ENCODE data around the gene MRI1. TPM values are rescaled to one million over a fixed set of nuclear protein-coding genes. Genes with fewer than 3 reads are reported as not detected.

The MRI1 gene
- total RNA-seq, 1 experiment from 2014 or later, result 33.8 TPM

GRCh38 chr19:13741893-13742292 is 22.4 kb upstream of the MRI1 start:
- no peak overlapping the region for H2AFZ ChIP-seq
- ChIA-PET POLR2A (ENCODE audit: unreplicated experiment) (interaction anchor here (0.6 kb wide), 1 partner anchor 222 kb away, joined by 4 read pairs; no protein-coding TSS in a partner anchor), CTCF (no interaction called here)
- no TSS peak for BruUV-seq (replicated peaks)
- H3K4me2 ChIP-seq, result no peak overlapping the region
- no peak for DNase-seq
- no peaks in the 10 kb centered on the region for H3K27me3 ChIP-seq (ENCODE audit: insufficient read depth, low read depth)
- peaks cover 34% of the 10 kb centered on the region; the same call in 1 of the 2 replicates for H3F3A ChIP-seq (ENCODE audit: insufficient read depth, low read depth)
- intact Hi-C loops (cut with micrococcal nuclease; ENCODE audit: unreplicated experiment), result no loop called here
- H3K79me2 ChIP-seq (ENCODE audit: low read depth), result no peaks in the 10 kb centered on the region
- H3K9me3 ChIP-seq (ENCODE audit: insufficient read depth, low read depth), result no peaks in the 10 kb centered on the region
- no peaks in the 10 kb centered on the region for H4K20me1 ChIP-seq (ENCODE audit: insufficient read depth)
- no peak overlapping the region for H3K4me3 ChIP-seq
- peak overlapping the region; percentile 83 for H3K27ac ChIP-seq
- no peaks in the 10 kb centered on the region for H3K9me2 ChIP-seq (ENCODE audit: insufficient read depth)
- peaks cover 19% of the 10 kb centered on the region for H3K4me1 ChIP-seq (replicated peaks; ENCODE audit: insufficient read depth)
- TF ChIP-seq, protein P1, sequence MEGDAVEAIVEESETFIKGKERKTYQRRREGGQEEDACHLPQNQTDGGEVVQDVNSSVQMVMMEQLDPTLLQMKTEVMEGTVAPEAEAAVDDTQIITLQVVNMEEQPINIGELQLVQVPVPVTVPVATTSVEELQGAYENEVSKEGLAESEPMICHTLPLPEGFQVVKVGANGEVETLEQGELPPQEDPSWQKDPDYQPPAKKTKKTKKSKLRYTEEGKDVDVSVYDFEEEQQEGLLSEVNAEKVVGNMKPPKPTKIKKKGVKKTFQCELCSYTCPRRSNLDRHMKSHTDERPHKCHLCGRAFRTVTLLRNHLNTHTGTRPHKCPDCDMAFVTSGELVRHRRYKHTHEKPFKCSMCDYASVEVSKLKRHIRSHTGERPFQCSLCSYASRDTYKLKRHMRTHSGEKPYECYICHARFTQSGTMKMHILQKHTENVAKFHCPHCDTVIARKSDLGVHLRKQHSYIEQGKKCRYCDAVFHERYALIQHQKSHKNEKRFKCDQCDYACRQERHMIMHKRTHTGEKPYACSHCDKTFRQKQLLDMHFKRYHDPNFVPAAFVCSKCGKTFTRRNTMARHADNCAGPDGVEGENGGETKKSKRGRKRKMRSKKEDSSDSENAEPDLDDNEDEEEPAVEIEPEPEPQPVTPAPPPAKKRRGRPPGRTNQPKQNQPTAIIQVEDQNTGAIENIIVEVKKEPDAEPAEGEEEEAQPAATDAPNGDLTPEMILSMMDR (conservative IDR thresholded peaks at IDR 0.05), result no peak
- no peak for TF ChIP-seq EZH2 (IDR thresholded peaks at IDR 0.05; ENCODE audit: low read depth)
- H3K36me3 ChIP-seq (ENCODE audit: low read depth), result no peaks in the 10 kb centered on the region

DNA sequence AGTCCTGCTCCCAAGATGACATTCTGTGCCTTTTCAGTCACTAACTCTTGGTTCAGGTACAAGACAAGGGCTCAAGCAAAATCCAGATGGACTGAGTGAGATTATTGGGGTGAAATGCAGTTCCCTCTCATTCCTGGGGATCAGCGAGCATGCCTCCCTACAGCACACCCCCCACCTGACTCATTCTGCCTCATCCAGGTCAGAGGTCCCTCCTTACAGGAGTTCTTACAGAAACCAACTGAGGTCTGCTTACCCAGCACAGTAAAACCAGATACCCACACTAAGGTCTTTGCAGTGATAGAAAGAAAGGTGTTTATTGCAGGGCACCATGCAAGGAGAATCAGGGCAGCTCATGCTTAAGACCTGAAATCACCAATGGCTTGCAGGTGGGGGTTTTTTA is 21.6 kb upstream of the MRI1 start:
- H3F3A ChIP-seq (ENCODE audit: insufficient read depth, low read depth), result peaks cover 38% of the 10 kb centered on the region; the same call in 1 of the 2 replicates
- ChIA-PET CTCF (no interaction called here), POLR2A (ENCODE audit: unreplicated experiment) (interaction anchor here (0.5 kb wide), 1 partner anchor 45 kb away, joined by 18 read pairs; no protein-coding TSS in a partner anchor)
- intact Hi-C loops (cut with micrococcal nuclease; ENCODE audit: unreplicated experiment), result no loop called here
- peak; percentile 24 to 80 for DNase-seq
- H3K9me3 ChIP-seq (ENCODE audit: insufficient read depth, low read depth), result no peaks in the 10 kb centered on the region
- no peaks in the 10 kb centered on the region for H3K9me2 ChIP-seq (ENCODE audit: insufficient read depth)
- peak overlapping the region; percentile 83 for H3K27ac ChIP-seq
- TF ChIP-seq, protein P1 (conservative IDR thresholded peaks at IDR 0.05), result no peak
- no peak for TF ChIP-seq EZH2 (IDR thresholded peaks at IDR 0.05; ENCODE audit: low read depth)
- BruUV-seq (replicated peaks), result no TSS peak
- H3K79me2 ChIP-seq (ENCODE audit: low read depth), result no peaks in the 10 kb centered on the region
- H3K4me2 ChIP-seq, result peak overlapping the region; percentile 64
- H4K20me1 ChIP-seq (ENCODE audit: insufficient read depth), result no peaks in the 10 kb centered on the region
- H3K4me3 ChIP-seq, result peak overlapping the region; percentile 7; the same call in 1 of the 2 replicates
- no peak overlapping the region for H2AFZ ChIP-seq
- no peaks in the 10 kb centered on the region for H3K36me3 ChIP-seq (ENCODE audit: low read depth)
- no peaks in the 10 kb centered on the region for H3K27me3 ChIP-seq (ENCODE audit: insufficient read depth, low read depth)
- peaks cover 19% of the 10 kb centered on the region for H3K4me1 ChIP-seq (replicated peaks; ENCODE audit: insufficient read depth)

DNA sequence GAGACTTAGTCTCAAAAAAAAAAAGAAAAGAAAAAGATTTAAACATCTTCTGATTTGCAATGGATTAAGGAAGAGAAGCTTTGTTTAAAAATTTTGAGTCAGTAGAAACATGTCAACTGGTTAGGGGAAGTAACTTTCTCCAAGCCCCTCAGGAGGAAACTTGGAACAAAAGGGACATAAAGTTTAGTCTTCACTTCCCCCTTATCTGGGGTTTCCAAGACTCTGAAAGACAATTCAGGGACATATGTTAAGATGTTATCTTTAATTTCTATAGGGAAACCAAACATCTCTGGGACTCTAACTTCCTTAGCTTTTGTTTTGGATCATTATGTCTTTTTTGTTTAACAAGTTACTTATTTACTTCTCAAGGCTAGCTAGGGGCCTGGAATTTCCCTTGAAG is 20.1 kb upstream of the MRI1 start:
- peaks cover 12% of the 10 kb centered on the region for H3K79me2 ChIP-seq (ENCODE audit: low read depth)
- H3K9me3 ChIP-seq (ENCODE audit: insufficient read depth, low read depth), result no peaks in the 10 kb centered on the region
- H3K27me3 ChIP-seq (ENCODE audit: insufficient read depth, low read depth), result no peaks in the 10 kb centered on the region
- peaks cover 25% of the 10 kb centered on the region for H3K4me1 ChIP-seq (replicated peaks; ENCODE audit: insufficient read depth)
- no peak for DNase-seq
- H3F3A ChIP-seq (ENCODE audit: insufficient read depth, low read depth), result peaks cover 46% of the 10 kb centered on the region; the same call in 1 of the 2 replicates
- intact Hi-C loops (cut with micrococcal nuclease; ENCODE audit: unreplicated experiment), result no loop called here
- no peak for TF ChIP-seq EZH2 (IDR thresholded peaks at IDR 0.05; ENCODE audit: low read depth)
- TF ChIP-seq, protein P1 (conservative IDR thresholded peaks at IDR 0.05), result no peak
- no peak overlapping the region for H3K27ac ChIP-seq
- H4K20me1 ChIP-seq (ENCODE audit: insufficient read depth), result no peaks in the 10 kb centered on the region
- H3K4me3 ChIP-seq, result no peak overlapping the region
- CTCF ChIA-PET, result no interaction called here
- no peaks in the 10 kb centered on the region for H3K36me3 ChIP-seq (ENCODE audit: low read depth)
- H3K4me2 ChIP-seq, result no peak overlapping the region
- POLR2A ChIA-PET (ENCODE audit: unreplicated experiment), result no interaction called here
- no peaks in the 10 kb centered on the region for H3K9me2 ChIP-seq (ENCODE audit: insufficient read depth)
- BruUV-seq (replicated peaks), result no TSS peak
- H2AFZ ChIP-seq, result no peak overlapping the region
